Lung (tissue), 12 donors: ENCODE results near the gene ERGIC1. TPM values are rescaled to one million over a fixed set of nuclear protein-coding genes. Genes with fewer than 3 reads are reported as not detected.

ENCODE experiments used
- ATAC-seq: fragments of 200-7000 bp; cut with Tn5 transposase; one replicate; pipeline ENCODE4 v1.9.1; 2020; ENCODE audit warnings: moderate number of reproducible peaks; ENCODE audit not compliant: insufficient read depth, low FRiP score
- DNase-seq, 3 donors: peaks; one replicate each; pipeline ENCODE4 v3.0.0-alpha.2; 2013 to 2017
- H3K27ac ChIP-seq, 2 donors: one replicate each; pipeline ENCODE4 v1.5.1; 2013; ENCODE audit warnings: mild to moderate bottlenecking in 2 of 2, moderate library complexity in 2 of 2, control low read depth in 1 of 2, inconsistent platforms in 1 of 2, low read depth in 1 of 2, low read length in 1 of 2
- H3K27me3 ChIP-seq, 3 donors: one replicate each; pipeline ENCODE4 v1.5.1; 2013; ENCODE audit warnings: low read length in 2 of 3; ENCODE audit not compliant: control insufficient read depth in 3 of 3, insufficient read depth in 3 of 3
- H3K36me3 ChIP-seq, 4 donors: one replicate each; pipeline ENCODE4 v1.5.1; 2013; ENCODE audit warnings: low read length in 4 of 4, mild to moderate bottlenecking in 1 of 4, moderate library complexity in 1 of 4; ENCODE audit not compliant: control insufficient read depth in 4 of 4, insufficient read depth in 4 of 4
- H3K4me1 ChIP-seq, 5 donors: one replicate each; pipeline ENCODE4 v1.5.1; 2013; ENCODE audit warnings: low read length in 5 of 5, mild to moderate bottlenecking in 2 of 5, moderate library complexity in 1 of 5; ENCODE audit not compliant: control insufficient read depth in 5 of 5, insufficient read depth in 5 of 5
- H3K4me3 ChIP-seq: one replicate; pipeline ENCODE4 v1.5.1; 2013; ENCODE audit warnings: mild to moderate bottlenecking, control low read depth, moderate library complexity
- H3K9ac ChIP-seq, 2 donors: one replicate each; pipeline ENCODE4 v1.5.1; 2013; ENCODE audit warnings: low read length in 2 of 2, control low read depth in 1 of 2; ENCODE audit not compliant: insufficient read depth in 1 of 2
- H3K9me3 ChIP-seq, 4 donors: one replicate each; pipeline ENCODE4 v1.5.1; 2013; ENCODE audit warnings: low read length in 3 of 4, mild to moderate bottlenecking in 1 of 4, moderate library complexity in 1 of 4; ENCODE audit not compliant: control insufficient read depth in 4 of 4, insufficient read depth in 3 of 4
- CTCF ChIP-seq: IDR thresholded peaks from 2 replicates; pipeline ENCODE4 v1.5.1; 2012; ENCODE audit warnings: mild to moderate bottlenecking; ENCODE audit errors: control extremely low read depth, extremely low read depth
- WGBS, 2 donors: extraction: QIAGEN DNeasy Blood & Tissue Kit; methylation state at CpG; one replicate each; pipeline ENCODE4 v1.1.7; 2013; 5-methylcytosine and 5-hydroxymethylcytosine counted together
- polyA plus RNA-seq, 2 donors: library from polyadenylated mRNA; stranded (reverse); fragments of 200-250 nt; gene quantifications; one replicate each; pipeline ENCODE4 v1.2.1, GENCODE V29; 2013
- total RNA-seq, 2 donors: library from RNA; depleted of rRNA in 1 of 2; stranded (reverse); fragments of >200 nt in 1 of 2; gene quantifications; one replicate each; pipeline ENCODE4 v1.2.1, GENCODE V29; 2014 to 2021
- donor health status: control.
- donor health status: control.
- donor health status: Bipolar disorder and iron deficiency.
- donor health status: healthy.
- donor health status: DM: yes; HTN: yes; CAD: no.

The ERGIC1 gene
- total and polyA plus RNA-seq, 4 donors: 62.2 to 215 (median 163) TPM

- Histone ChIP-seq H3K9ac (peak overlapping the region in 1 of 2 donors; percentile 33), H3K4me1 (peaks cover 4 to 34% (median 22%) of the 10 kb centered on the region in 5 donors)
- WGBS, 2 donors: 95 to 100% methylated on average over 3 of the region's 3 CpGs
Measured at GRCh38 chr5:172898218-172898842, 64.3 kb downstream of the ERGIC1 start.

GRCh38 chr5:172898843-172899369, 64.9 kb downstream of the ERGIC1 start:
- H3K9me3 ChIP-seq: no peaks in the 10 kb centered on the region
- DNase-seq (no peak), ATAC-seq (no peak)
- no peak overlapping the region for H3K4me3 ChIP-seq
- WGBS, 2 donors: 97 to 98% methylated on average over 7 of the region's 7 CpGs
- H3K4me1 ChIP-seq: peaks cover 10 to 40% (median 27%) of the 10 kb centered on the region in 5 donors
- H3K9ac ChIP-seq: no peak overlapping the region
- H3K27ac ChIP-seq: peak overlapping the region; percentile 71 to 86
- TF ChIP-seq CTCF: no peak
- peaks cover 0 to 11% (median 6%) of the 10 kb centered on the region in 4 donors for H3K36me3 ChIP-seq
- H3K27me3 ChIP-seq: no peaks in the 10 kb centered on the region

More at GRCh38 chr5:172898218-172898842, 64.3 kb downstream of the ERGIC1 start:
- DNase-seq (no peak), ATAC-seq (no peak)
- H3K4me3 ChIP-seq: no peak overlapping the region
- no peak for TF ChIP-seq CTCF
- H3K36me3 ChIP-seq: peaks cover 0 to 11% (median 6%) of the 10 kb centered on the region in 4 donors
- H3K27ac ChIP-seq: peak overlapping the region; percentile 71 to 86
- no peaks in the 10 kb centered on the region for H3K9me3 ChIP-seq
- H3K27me3 ChIP-seq: no peaks in the 10 kb centered on the region

- Histone ChIP-seq H3K4me3 (no peak overlapping the region), H3K36me3 (peaks cover 0 to 11% (median 5%) of the 10 kb centered on the region in 4 donors), H3K9me3 (no peaks in the 10 kb centered on the region), H3K4me1 (peaks cover 10 to 45% (median 27%) of the 10 kb centered on the region in 5 donors), H3K9ac (no peak overlapping the region), H3K27me3 (no peaks in the 10 kb centered on the region), H3K27ac (no peak overlapping the region)
- ATAC-seq (no peak), DNase-seq (no peak)
- no peak for TF ChIP-seq CTCF
- 93 to 97% methylated on average over 7 of the region's 7 CpGs for WGBS, 2 donors
Measured at GRCh38 chr5:172899436-172899835, 65.4 kb downstream of the ERGIC1 start.
